GM12873 (cell line): ENCODE measurements around the gene RAB40B.

Source experiments
- CTCF ChIP-seq: IDR thresholded peaks from 2 replicates; pipeline ENCODE4 v1.5.1; 2012; ENCODE audit warnings: low read depth, mild to moderate bottlenecking, moderate library complexity, low read length, control low read depth; ENCODE audit not compliant: insufficient read depth; ENCODE audit errors: missing control alignments

RAB40B gene

DNA sequence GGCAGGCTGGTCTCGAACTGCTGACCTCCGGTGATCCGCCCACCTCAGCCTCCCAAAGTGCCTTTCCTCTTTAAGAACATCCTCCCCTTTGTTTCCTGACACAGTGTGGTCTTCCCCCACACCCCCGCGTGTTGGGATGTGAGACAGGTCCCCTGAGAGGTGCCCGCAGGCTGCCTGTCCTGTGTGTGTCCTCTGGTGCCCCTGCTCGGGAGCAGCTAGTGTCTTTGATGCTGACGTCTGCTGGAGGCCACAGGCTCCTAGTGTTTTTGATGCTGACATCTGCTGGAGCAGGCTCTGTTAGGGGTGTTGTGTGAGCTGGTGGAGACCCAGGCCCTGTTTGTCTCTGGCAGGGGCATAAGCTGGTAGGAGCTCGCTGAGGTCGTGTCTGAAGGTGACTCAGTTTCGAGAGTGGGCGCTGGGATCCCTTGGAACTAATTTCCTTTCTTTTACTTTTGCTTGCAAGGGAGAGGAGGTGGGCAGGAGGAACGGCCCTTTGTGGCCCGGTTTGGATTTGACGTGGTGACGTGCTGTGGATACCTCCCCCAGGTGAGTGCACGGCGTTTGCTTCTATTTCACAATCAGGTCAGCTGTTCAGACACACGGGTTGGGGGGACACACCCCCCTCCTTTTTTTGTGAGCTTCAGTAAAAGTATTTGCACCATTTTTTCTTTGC lies 24.0 kb upstream of the RAB40B start:
- no peak for TF ChIP-seq CTCF

DNA sequence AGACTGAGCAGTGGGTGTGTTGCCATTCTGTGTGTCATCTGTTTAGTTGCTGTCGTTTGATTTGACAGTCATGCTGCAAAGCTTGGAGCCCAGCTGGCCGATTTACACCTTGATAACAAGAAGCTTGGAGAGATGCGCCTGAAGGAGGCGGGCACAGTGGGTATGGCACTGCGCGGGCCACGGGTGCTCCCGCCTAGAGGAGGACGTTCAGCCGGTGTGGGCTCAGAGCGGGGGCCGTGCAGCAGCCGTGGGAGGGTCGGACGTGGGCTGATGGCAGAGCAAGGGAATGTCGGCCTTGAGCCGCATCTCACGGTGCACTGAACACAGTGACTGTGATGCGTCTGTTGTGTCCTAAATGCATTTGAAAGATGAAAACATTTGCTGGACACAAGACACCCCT lies 21.7 kb upstream of the RAB40B start:
- no peak for TF ChIP-seq CTCF

- no peak for TF ChIP-seq CTCF
Measured at GRCh38 chr17:82718986-82719685, 20.6 kb upstream of the RAB40B start.

- no peak for TF ChIP-seq CTCF
Measured at GRCh38 chr17:82716203-82717010, 17.9 kb upstream of the RAB40B start, which contains the start of gene FN3KRP. Gene FN3KRP, plus strand, starts transcription at chr17:82716706. Its CDS starts 50 bp downstream, at chr17:82716756.

DNA sequence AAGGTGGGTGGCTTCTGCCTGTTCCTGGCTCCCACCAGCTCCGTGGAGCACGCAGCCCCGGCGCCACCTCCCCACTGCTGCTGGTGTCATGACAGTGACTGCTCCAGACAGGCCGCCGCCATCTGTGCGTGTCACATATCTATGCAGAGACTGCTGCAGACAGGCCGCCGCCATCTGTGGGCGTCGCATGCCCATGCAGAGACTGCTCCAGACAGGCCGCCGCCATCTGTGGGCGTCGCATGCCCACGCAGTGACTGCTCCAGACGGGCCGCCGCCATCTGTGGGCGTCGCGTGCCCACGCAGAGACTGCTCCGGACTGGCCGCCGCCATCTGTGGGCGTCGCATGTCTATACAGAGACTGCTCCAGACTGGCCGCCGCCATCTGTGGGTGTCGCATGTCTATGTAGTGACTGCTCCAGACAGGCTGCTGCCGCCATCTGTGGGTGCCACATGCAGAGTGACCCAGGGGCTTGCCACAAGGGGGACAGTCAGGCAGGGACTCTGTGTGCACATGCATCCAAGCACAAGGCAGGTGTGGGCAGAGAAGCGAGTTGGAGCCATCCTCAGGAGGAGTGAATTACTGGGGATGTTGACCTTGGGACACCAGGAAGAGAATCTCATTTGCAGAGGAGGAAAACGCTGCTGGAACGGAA lies 14.7 kb upstream of the RAB40B start:
- TF ChIP-seq CTCF = no peak

GRCh38 chr17:82710499-82711232 lies 12.2 kb upstream of the RAB40B start:
- TF ChIP-seq CTCF = no peak
